Esophagus muscularis mucosa (tissue), 4 donors: ENCODE measurements around the gene CBLB.

ENCODE experiments used
- CTCF ChIP-seq, 3 experiments: fragments of 200-600 bp in 2 of 3; fragments of 450-650 bp in 1 of 3; sonication (generic) in 2 of 3; IDR thresholded peaks; one replicate each; pipeline ENCODE4 v1.5.1; 2017 to 2019; ENCODE audit warnings: antibody characterized with exemption in 3 of 3, mild to moderate bottlenecking in 2 of 3, moderate library complexity in 1 of 3
- EP300 ChIP-seq: sonication (generic); formaldehyde crosslinking; IDR thresholded peaks from one replicate; pipeline ENCODE4 v1.6.1; 2017; ENCODE audit warnings: antibody characterized with exemption
- POLR2A ChIP-seq: fragments of 450-650 bp; IDR thresholded peaks from one replicate; pipeline ENCODE4 v1.6.1; 2017; ENCODE audit warnings: antibody characterized with exemption, moderate library complexity, mild to moderate bottlenecking, low read depth
- POLR2AphosphoS5 ChIP-seq, 2 donors: sonication (generic); formaldehyde crosslinking; IDR thresholded peaks; one replicate each; pipeline ENCODE4 v1.6.1; 2017; ENCODE audit warnings: antibody characterized with exemption in 2 of 2

- TF ChIP-seq POLR2A (no peak), CTCF (IDR thresholded peaks at IDR 0.05) (no peak), POLR2AphosphoS5 (IDR thresholded peaks at IDR 0.05) (no peak), EP300 (no peak)
These were observed 140.0 kb downstream of the CBLB start for GRCh38 chr3:105728771-105729312.
